Measurements from ENCODE around the gene SOX4. TPM values are rescaled to one million over a fixed set of nuclear protein-coding genes. Genes with fewer than 3 reads are reported as not detected.

The SOX4 gene
- polyA plus RNA-seq, 5 donors = 84.3 to 109 (median 103) TPM

DNA sequence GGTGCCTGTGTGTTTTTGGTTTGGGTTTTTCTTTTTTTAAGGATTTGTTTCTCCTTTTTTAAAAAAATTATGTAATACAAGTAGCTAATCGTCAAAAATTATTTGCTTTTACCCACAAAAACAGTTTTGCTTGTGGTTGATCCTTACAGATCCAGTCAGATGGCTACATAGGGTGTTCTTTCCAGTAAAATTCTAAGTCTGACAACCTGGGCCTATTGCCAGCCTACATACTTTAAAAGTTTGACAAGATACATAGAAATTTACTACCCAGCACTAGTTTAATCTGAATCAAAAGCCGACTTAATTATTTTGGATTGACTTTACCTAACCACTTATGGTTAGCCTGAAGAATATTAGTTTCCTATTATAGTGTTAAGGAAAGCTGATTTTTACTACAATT, 2.1 kb upstream of the SOX4 start:
- no peak for DNase-seq

DNA sequence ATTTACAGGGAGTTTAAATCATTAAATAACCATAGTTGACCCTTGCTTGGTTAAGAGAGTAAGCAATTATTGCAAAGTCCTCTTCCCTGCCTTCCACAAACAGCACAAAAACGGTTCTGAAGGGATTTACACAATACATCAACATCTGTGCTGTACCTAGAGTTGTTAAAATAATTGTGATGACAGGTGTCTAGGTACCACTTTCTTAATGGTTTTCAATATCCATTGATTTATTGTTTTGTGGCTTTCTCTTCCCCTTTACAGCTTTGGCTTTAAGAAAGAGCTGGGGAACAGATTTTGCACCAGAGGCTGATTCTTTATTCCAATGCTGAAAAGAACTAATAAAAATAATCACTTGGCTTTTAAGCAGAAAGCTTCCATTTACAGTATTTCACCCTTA, 598 bp upstream of the SOX4 start:
- no peak for DNase-seq

DNA sequence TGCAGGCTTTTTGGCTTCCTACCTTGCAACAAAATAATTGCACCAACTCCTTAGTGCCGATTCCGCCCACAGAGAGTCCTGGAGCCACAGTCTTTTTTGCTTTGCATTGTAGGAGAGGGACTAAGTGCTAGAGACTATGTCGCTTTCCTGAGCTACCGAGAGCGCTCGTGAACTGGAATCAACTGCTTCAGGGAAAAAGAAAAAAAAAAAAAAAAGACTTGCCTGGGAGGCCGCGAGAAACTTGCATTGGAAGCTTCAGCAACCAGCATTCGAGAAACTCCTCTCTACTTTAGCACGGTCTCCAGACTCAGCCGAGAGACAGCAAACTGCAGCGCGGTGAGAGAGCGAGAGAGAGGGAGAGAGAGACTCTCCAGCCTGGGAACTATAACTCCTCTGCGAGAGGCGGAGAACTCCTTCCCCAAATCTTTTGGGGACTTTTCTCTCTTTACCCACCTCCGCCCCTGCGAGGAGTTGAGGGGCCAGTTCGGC, 420 bp downstream of the SOX4 start:
- DNase-seq = no peak

DNA sequence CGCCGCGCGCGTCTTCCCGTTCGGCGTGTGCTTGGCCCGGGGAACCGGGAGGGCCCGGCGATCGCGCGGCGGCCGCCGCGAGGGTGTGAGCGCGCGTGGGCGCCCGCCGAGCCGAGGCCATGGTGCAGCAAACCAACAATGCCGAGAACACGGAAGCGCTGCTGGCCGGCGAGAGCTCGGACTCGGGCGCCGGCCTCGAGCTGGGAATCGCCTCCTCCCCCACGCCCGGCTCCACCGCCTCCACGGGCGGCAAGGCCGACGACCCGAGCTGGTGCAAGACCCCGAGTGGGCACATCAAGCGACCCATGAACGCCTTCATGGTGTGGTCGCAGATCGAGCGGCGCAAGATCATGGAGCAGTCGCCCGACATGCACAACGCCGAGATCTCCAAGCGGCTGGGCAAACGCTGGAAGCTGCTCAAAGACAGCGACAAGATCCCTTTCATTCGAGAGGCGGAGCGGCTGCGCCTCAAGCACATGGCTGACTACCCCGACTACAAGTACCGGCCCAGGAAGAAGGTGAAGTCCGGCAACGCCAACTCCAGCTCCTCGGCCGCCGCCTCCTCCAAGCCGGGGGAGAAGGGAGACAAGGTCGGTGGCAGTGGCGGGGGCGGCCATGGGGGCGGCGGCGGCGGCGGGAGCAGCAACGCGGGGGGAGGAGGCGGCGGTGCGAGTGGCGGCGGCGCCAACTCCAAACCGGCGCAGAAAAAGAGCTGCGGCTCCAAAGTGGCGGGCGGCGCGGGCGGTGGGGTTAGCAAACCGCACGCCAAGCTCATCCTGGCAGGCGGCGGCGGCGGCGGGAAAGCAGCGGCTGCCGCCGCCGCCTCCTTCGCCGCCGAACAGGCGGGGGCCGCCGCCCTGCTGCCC, 1.1 kb downstream of the SOX4 start:
- no peak for DNase-seq

DNA sequence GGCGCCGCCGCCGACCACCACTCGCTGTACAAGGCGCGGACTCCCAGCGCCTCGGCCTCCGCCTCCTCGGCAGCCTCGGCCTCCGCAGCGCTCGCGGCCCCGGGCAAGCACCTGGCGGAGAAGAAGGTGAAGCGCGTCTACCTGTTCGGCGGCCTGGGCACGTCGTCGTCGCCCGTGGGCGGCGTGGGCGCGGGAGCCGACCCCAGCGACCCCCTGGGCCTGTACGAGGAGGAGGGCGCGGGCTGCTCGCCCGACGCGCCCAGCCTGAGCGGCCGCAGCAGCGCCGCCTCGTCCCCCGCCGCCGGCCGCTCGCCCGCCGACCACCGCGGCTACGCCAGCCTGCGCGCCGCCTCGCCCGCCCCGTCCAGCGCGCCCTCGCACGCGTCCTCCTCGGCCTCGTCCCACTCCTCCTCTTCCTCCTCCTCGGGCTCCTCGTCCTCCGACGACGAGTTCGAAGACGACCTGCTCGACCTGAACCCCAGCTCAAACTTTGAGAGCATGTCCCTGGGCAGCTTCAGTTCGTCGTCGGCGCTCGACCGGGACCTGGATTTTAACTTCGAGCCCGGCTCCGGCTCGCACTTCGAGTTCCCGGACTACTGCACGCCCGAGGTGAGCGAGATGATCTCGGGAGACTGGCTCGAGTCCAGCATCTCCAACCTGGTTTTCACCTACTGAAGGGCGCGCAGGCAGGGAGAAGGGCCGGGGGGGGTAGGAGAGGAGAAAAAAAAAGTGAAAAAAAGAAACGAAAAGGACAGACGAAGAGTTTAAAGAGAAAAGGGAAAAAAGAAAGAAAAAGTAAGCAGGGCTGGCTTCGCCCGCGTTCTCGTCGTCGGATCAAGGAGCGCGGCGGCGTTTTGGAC, 2.0 kb downstream of the SOX4 start:
- no peak for DNase-seq

DNA sequence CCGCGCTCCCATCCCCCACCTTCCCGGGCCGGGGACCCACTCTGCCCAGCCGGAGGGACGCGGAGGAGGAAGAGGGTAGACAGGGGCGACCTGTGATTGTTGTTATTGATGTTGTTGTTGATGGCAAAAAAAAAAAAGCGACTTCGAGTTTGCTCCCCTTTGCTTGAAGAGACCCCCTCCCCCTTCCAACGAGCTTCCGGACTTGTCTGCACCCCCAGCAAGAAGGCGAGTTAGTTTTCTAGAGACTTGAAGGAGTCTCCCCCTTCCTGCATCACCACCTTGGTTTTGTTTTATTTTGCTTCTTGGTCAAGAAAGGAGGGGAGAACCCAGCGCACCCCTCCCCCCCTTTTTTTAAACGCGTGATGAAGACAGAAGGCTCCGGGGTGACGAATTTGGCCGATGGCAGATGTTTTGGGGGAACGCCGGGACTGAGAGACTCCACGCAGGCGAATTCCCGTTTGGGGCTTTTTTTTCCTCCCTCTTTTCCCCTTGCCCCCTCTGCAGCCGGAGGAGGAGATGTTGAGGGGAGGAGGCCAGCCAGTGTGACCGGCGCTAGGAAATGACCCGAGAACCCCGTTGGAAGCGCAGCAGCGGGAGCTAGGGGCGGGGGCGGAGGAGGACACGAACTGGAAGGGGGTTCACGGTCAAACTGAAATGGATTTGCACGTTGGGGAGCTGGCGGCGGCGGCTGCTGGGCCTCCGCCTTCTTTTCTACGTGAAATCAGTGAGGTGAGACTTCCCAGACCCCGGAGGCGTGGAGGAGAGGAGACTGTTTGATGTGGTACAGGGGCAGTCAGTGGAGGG, 2.8 kb downstream of the SOX4 start:
- no peak for DNase-seq

DNA sequence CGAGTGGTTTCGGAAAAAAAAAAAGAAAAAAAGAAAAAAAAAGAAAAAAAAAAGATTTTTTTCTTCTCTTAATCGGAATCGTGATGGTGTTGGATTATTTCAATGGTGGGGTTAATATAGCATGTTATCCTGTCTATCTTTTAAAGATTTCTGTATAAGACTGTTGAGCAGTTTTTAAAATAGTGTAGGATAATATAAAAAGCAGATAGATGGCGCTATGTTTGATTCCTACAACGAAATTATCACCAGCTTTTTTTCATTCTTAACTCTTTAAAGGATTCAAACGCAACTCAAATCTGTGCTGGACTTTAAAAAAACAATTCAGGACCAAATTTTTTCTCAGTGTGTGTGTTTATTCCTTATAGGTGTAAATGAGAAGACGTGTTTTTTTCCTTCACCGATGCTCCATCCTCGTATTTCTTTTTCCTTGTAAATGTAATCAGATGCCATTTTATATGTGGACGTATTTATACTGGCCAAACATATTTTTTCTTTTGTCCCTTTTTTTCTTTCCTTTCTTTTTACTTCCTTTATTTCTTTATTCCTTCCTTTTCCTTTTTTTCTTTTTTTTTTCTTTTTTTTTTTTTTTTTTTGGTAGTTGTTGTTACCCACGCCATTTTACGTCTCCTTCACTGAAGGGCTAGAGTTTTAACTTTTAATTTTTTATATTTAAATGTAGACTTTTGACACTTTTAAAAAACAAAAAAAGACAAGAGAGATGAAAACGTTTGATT, 3.6 kb downstream of the SOX4 start:
- no peak for DNase-seq

DNA sequence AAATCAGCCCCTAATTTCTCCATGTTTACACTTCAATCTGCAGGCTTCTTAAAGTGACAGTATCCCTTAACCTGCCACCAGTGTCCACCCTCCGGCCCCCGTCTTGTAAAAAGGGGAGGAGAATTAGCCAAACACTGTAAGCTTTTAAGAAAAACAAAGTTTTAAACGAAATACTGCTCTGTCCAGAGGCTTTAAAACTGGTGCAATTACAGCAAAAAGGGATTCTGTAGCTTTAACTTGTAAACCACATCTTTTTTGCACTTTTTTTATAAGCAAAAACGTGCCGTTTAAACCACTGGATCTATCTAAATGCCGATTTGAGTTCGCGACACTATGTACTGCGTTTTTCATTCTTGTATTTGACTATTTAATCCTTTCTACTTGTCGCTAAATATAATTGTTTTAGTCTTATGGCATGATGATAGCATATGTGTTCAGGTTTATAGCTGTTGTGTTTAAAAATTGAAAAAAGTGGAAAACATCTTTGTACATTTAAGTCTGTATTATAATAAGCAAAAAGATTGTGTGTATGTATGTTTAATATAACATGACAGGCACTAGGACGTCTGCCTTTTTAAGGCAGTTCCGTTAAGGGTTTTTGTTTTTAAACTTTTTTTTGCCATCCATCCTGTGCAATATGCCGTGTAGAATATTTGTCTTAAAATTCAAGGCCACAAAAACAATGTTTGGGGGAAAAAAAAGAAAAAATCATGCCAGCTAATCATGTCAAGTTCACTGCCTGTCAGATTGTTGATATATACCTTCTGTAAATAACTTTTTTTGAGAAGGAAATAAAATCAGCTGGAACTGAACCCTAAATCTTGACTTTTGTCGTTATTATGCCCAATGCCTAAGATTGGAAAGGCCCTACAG, 4.5 kb downstream of the SOX4 start:
- no peak for DNase-seq

DNA sequence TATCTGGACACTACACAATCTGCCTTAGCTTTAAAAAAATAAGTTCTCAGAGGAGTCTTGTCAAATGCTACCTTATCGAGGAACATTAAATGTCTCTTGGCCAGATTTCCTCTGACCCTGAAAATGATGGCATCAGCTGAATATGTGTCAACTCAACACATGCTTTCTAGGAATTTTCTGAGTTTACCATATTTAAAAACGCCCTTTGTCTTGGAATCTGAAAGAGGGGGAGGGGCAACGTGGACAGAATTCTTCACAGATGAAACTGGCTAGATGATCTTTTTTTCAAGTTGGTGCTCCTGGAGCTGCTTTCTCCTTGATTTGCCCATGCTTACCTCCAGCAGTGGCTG, 5.1 kb downstream of the SOX4 start:
- DNase-seq = no peak

DNA sequence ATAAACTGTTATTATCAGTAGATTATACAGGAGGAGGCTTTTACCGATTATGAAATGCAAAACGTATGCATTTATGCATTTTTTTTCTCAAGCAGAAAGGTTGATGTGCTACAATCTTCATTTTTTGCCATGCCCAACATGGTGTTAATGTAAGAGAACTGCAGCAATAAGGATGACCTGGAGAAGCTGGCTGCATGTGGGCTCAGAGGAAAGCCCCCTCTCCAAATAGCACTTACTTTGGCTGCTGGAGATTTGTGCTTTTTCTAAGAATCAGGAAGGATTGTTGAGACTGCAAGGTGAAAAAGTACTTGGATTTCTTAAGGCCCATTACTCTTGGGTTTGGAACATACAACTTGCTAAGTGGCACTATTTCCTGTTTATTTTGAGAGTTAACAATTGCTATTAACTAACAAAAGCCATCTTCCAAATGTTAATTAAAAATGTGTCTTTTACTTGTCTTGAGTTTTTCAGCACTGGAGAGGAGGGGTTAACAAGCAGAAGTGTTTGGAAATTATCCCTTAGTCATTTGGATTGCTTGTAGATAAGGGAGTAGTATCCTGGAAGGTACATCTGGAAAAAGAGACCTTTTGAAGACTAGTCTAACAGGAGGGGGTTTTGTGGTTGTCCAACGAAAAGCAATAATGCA, 5.6 kb downstream of the SOX4 start:
- no peak for DNase-seq

DNA sequence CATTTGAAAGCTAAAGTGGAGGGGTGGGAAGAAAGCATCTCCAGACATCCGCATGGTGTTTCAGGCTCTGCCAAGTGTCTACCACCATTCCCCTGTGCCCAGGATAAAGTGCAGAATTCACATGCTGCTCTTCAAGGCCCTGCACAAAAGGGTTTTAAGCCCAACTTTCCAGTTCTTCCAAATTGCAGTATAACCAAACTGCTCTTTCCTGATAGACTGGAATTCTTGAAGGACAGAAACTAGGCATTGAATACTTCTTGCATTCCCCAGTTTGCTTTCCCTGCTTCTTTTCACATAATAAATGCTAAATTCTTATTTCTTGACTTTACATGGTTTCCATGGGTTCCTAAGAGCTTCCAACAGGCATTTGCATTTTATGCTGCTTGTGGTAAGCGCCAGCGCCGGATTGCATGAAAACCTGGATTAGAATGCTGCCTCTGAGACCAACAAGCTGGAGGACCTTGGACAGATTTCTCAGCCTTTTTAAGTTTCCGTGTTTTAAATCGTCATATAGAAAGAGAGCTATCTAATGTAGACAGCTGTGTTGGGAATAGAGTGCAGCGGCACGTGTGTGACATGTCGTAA, 7.9 kb downstream of the SOX4 start:
- DNase-seq = no peak

DNA sequence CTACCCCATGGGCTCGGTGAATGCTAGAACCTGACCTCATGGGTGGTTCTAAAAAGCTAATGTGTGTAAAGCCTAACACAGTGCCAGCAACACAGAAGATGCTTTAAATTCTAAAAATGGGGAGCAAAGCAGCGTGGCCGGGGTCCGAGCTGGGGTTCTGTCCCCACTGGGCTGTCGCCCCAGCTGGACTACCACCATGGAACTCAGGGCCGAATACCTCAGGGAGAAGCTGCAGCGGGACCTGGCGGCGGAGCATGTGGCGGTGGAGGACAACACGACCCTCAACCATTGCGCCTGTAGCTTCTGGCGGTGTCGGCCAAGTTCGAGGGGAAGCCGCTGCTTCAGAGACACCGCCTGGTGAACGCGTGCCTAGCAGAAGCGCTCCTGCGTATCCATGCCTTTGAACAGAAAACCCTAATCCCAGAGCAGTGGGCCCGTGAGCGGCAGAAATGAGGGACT, 8.4 kb downstream of the SOX4 start:
- no peak for DNase-seq

DNA sequence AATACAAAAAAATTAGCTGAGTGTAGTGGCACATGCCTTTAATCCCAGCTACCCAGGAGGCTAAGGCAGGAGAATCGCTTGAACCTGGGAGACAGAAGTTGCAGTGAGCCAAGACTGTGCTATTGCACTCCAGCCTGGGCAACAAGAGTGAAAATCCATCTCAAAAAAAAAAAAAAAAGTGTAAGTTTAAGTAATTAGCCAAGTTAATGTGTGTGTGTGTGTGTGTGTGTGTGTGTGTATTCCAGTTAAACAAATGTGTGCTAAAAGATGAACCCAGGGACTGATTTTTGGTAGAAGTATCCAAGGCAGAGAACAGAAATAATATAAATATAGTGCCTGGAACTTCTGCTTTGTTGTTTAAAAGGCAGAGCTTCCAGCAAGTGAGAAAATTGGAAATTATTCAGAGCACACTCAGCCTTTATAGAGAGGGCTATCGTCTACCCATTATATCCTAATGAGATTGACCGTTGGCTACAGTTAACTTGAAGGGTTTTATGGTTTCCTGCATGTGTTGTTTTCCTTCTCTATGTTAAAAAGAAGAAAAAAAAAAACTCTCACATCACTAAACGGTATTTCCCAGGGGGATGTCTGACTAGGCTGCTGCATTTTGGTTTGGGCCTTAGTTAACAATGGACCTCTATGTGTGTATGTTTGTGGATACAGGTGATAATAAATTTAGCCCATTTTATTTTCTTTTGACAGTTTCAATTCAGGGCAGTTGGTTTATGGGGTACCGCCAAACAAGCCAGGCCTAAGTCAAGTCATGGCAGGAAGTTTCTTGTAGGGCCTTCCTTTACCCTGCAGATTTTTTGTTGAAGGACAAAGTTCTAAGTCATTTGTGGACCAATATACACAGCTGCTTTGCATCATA, 9.8 kb downstream of the SOX4 start:
- no peak for DNase-seq

DNA sequence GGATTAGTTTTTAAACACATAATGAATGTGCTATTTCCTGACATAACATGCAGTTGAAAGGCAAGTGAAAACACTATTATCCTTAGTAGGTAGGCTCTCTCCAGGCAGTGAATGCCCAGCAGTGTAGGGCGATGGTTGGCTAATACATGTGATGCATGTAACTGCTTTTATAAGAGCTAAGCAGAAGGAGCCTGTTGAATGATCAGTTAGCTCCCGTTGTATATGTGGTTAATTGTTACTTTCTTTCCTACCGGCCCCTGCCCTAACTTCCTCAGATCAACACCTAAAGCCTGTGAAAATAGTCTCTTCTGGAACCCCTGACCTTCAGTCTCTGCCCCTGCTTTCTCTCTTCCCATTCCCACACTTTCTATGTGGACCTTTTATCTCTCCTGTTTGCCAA, 10.5 kb downstream of the SOX4 start:
- no peak for DNase-seq

DNA sequence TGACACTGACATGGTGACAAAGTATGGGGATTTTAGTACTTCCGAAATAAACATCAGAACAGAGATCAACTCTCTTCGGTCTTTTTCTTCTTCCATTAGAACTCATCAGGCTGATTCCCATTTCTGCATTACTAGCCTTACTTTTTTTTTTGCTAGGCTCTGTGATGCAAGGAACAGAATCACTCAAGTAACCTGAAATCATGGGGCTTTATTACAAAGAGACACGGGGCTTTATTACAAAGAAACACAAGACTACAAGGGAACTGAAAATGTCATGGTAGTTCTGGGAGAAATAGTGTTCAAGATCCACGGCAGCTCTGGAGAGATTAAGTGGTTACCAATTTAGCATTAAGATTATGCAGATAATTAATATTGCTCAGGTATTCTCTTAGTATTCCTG, 11.6 kb downstream of the SOX4 start:
- no peak for DNase-seq

DNA sequence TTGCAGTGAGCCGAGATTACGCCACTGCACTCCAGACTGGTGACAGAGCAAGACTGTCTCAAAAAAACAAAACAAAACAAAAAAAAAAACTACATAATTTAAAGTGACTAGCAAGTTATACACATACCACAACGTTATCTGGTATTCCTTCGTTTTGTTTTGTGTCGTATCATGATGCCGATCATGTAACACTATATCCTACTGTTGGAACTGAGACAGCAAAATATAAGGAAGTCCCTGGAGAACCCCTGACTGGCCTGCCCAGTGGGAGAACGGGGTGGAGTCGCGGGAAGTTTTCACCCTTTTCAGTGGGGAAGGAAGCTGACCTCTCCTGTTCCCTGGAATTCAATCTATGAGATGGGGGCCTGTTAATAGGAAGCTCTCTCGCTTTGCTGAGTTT, 15.1 kb downstream of the SOX4 start:
- DNase-seq = no peak

DNA sequence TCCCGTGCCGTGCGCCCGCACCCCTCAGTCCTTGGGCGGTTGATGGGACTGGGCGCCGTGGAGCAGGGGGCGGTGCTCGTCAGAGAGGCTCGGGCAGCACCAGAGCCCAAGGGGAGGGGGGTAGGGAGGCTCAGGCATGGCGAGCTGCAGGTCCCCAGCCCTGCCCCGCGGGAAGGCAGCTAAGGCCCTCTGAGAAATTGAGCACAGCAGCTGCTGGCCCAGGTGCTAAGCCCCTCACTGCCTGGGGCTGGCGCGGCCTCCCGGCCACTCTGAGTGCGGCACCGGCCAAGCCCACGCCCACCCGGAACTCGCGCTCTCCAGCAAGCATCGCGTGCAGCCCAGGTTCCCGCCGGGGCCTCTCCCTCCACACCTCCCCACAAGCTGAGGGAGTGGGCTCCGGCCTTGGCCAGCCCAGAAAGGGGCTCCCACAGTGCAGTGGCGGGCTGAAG, 16.4 kb downstream of the SOX4 start:
- DNase-seq = no peak

DNA sequence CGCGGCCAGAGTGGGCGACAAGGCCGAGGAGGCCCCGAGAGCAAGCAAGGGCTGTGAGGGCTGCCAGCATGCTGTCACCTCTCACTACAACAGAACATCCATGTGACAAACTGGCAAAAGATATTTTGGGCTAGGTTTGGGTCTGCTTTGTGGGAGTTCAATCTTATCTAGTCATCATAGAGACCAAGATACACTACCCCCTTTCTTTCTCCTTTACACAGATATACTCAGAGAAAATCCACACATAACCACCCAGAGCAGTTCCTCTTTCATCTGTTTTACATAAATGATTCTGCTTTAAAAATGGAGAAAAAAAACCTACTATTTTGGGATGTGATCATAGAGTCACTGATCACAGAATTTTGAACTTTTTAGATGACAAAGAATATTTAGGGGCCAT, 16.8 kb downstream of the SOX4 start:
- no peak for DNase-seq
